ENCODE data around the gene ALK.

ALK gene

DNA sequence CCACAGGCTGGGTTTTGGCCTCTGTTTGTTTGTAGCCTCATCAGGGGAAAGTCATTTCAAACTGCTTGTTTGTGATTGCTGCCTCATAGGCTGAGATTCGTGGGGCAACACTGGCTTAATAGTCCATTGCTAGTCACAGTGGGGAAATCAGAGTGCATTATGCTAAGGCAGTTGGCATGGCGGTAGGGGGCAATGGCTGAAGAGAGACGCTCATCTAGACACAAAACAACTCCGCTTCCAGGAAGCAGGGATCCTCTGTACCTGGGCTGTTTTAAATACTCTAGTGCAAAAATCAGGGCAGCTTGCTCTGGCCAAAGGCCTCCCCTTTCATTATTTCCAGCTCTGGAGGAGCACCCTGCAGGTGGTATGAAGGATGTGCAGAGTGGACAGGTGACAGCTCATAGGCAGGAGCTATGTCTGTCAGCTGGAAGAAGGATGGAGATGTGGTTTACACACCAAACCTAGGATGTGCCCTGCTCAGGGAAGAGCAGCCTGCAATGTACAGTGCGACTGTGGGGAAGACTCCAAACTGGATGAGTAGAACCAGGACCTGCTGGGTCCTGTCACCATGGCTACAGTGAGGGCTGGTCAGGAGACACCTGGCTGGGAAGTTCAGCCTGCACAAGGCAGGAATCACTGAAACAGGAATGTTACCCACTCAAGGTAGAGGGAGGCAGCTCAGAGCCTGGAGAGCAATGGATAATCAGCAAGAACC, 571.9 kb downstream of the ALK start:
- DNase-seq, result no peak

DNA sequence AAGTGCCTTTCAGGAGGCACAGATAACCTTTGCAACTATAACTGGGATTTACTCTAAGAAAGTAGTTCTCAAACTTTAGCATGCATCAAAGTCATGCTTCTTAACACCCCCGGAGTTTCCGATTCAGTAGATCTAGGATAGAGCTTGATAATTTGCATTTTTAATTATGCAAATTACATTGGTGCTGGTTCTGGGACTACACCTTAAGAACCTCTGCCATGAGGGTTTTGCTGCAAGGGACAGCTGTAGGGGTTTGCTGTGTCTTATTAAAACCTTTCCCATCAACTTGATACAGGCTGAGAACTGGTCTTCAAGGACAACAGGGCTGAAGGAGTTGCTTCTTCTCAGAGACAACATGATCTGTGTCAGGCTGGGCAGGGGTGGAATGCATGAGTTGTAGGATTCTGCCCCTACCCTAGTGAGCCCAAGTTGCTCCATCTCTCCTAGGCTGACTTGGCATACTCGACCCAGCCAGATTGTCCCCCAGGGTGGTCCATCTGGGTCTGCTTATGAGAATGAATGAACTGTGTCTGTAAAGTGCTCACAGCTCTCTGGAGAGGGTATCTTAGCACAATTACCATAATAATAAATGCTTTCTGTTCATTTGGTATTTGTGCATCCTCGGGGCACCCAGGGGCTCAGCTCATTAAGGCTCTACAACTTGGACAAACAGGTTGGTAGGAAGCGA, 573.5 kb downstream of the ALK start:
- no peak for DNase-seq

DNA sequence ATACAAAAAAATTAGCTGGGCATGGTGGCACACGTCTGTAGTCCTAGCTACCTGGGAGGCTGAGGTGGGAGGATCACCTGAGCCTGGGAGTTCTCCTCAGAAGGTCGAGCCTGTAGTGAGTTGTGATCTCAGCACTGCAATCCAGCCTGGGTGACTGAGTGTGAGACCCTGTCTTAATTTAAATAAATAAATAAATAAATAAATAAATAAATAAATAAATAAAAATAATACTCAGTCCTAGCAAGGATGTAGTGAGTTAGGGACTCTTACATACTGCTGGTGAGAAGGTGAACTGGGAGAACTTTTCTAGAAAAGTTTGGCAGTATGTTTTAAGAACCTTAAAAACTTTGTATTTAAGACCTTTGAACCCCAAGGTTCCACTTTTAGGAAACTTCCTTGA, 576.1 kb downstream of the ALK start:
- no peak for DNase-seq

- no peak for DNase-seq
Measured at GRCh38 chr2:29343830-29344229, 577.6 kb downstream of the ALK start.

DNA sequence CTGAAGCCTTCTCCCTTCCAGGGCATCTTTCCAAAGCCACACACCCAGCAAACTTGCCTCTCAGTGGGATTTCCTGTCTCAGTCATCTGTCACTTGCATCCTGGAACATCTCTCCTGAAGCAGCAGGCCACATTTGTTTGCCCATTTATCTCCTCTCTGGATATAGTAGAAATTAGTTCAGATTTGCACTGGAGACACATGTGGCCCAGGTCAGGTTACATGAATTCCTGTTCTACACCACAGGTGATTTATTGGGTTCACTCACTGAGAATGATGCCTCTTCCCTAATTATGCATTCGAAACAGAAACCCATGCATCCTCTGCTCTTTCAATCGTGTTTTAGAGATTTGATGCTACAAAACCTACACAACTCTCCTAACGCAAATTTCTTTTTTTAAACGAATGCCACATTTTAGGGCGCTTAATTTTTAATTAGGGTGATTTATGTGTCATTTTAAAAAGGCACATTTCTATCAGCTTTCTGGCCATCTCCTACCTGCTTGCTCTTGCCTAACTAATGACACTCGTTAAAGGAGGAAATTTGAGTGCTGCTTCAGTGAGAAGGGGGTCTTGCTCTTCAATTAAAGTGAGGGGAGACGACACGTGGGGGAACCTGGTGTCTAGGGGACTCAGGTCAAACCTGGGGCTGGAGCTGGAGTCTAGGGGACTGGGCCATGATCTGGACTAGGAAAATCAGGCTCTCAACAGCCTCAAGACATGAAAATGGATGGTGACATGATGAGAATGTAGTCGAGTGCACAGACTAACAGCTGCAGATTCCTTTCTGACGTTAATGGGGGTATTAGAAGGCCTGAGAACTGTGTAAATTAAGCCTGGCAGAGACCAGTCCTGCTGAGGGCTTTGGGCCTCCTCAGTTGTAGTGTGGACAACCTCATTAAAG, 584.8 kb downstream of the ALK start:
- DNase-seq, result no peak

GRCh38 chr2:29335396-29335795, 586.0 kb downstream of the ALK start:
- no peak for DNase-seq

- DNase-seq, result no peak
Measured at GRCh38 chr2:29334706-29335105, 586.7 kb downstream of the ALK start.

DNA sequence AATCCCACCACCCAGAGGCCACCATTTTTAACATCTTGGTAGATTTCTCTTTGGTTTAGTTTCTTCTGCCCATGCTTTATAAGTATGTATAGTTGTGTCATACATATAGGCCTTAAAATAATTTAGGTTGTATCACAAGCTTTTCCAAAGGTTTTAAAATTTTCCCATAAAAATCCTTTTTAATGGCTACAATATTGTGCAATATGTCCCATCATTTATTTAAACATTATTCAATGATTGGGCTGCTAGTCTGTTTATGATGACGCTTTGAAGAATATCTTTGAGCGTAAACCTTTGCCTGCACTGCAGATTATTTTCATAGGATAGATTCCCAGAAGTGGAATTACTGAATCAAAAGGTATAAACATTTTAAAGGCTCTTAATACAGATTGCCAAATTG, 588.8 kb downstream of the ALK start:
- no peak for DNase-seq

GRCh38 chr2:29329899-29330298, 591.5 kb downstream of the ALK start:
- DNase-seq, result no peak

DNA sequence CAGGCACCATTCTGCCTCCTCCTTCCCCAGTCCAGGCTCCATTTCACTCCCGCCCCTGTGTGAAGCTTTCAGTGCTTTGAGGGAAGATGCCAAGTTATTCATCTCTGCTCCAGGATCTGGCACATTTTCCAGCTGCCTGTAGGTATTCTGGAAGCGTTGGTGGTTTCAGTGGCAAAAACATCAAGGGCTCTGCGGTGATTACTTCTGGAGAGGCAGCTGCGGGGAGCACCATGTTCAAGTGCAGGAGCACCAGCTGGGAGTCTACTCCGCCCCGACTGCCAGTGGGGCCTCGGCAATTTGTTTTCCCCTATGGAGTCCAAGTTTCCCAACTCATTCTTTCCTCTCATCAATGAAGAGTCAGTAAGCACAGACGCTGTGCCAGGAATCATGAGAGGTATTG, 594.5 kb downstream of the ALK start:
- no peak for DNase-seq

GRCh38 chr2:29325544-29325943, 595.8 kb downstream of the ALK start:
- no peak for DNase-seq

- DNase-seq, result no peak
Measured at GRCh38 chr2:29323961-29324360, 597.4 kb downstream of the ALK start.

GRCh38 chr2:29323301-29323700, 598.1 kb downstream of the ALK start:
- no peak for DNase-seq

GRCh38 chr2:29322011-29322410, 599.4 kb downstream of the ALK start:
- DNase-seq, result peak in 1 of 5 donors; percentile 43

DNA sequence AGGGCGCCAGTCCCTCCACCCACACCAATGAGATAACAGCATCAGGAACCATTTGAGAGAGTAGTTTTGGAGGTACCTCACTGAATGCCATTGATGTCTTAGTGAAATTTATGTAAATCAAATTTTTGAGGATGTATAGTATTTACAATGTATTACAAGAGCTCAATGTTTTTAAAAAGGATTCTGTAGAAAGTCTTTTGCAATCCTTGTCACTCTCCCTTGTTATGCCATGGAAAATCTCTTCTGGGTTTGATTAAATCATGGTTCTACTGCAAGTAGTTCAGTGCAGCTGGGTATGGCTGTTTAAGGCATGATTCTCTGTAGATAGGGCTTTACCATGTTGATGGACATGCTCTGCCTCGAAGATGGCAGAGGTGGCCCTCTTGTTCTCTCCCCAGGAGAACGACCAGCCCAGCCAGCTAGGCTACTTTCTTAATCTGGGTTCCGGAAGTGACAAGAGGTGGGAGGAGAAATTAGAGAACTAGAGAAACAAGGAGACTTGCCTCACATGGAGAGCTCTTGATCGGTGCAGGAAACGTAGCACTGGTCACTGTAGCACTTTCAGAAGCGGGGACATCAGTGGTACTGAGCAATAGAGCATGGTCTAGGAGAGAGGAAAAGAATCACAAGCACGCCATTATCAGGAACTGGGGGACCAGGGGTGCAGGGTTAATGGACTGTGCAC, 603.4 kb downstream of the ALK start:
- DNase-seq, result no peak

- no peak for DNase-seq
Measured at GRCh38 chr2:29317077-29317517, 604.3 kb downstream of the ALK start.

GRCh38 chr2:29314816-29315571, 606.4 kb downstream of the ALK start:
- DNase-seq, result peak; percentile 8 to 73 (median 16)

DNA sequence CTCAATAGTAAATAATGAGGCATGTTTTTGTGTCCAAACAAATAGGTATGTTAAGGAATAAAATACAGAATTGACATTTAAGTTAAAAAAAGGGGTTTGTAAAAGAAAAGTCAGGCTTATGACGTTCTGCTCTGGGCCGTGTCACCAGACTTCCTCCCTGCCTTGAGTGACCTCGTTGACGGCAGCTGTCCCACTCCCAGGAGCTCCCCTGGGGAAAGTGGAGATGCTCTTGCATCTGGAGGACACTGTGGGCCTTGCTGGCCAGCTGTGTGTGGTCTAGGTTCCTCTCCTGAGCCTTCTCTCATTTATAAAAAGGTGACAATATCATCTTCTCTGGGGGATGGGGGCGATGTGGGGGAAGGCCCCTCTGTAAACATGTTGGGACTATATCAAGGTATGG, 609.9 kb downstream of the ALK start:
- DNase-seq, result no peak

GRCh38 chr2:29310650-29311348, 610.6 kb downstream of the ALK start:
- DNase-seq, result no peak

- peak in 3 of 5 donors; percentile 11 to 58 (median 18) for DNase-seq
Measured at GRCh38 chr2:29309090-29310029, 612.0 kb downstream of the ALK start.

Measured in T-helper 1 cell (primary cell).